HEK293 (cell line): Measurements from ENCODE around the gene HHAT.

Source experiments
- ATF2 ChIP-seq: fragments of 450-650 bp; formaldehyde crosslinking; IDR thresholded peaks from 2 replicates; pipeline ENCODE4 v1.5.1; 2016; ENCODE audit warnings: missing biosample characterization, missing genetic modification characterization, low read depth
- BCL6B ChIP-seq: fragments of 450-650 bp; formaldehyde crosslinking; IDR thresholded peaks from 2 replicates; pipeline ENCODE4 v1.5.1; 2017; ENCODE audit warnings: missing biosample characterization, missing genetic modification characterization
- FEZF1 ChIP-seq: fragments of 450-650 bp; formaldehyde crosslinking; IDR thresholded peaks from 2 replicates; pipeline ENCODE4 v1.5.1; 2016; ENCODE audit warnings: missing biosample characterization, missing genetic modification characterization
- INSM2 ChIP-seq: fragments of 450-650 bp; formaldehyde crosslinking; IDR thresholded peaks from 2 replicates; pipeline ENCODE4 v1.5.1; 2016; ENCODE audit warnings: missing biosample characterization, missing genetic modification characterization
- KLF1 ChIP-seq: fragments of 450-650 bp; formaldehyde crosslinking; IDR thresholded peaks from 2 replicates; pipeline ENCODE4 v1.5.1; 2016; ENCODE audit warnings: missing biosample characterization, missing genetic modification characterization
- MYNN ChIP-seq: fragments of 450-650 bp; formaldehyde crosslinking; IDR thresholded peaks from 2 replicates; pipeline ENCODE4 v1.5.1; 2016; ENCODE audit warnings: missing biosample characterization, missing genetic modification characterization, borderline replicate concordance
- REPIN1 ChIP-seq: fragments of 450-650 bp; formaldehyde crosslinking; IDR thresholded peaks from 2 replicates; pipeline ENCODE4 v1.5.1; 2017; ENCODE audit warnings: missing biosample characterization, missing genetic modification characterization, low read depth
- SETDB1 ChIP-seq: IDR thresholded peaks from one replicate; pipeline ENCODE4 v1.6.1; 2017; ENCODE audit warnings: mild to moderate bottlenecking, low read length, moderate library complexity, mixed read lengths; ENCODE audit not compliant: insufficient read length
- SP7 ChIP-seq: fragments of 450-650 bp; formaldehyde crosslinking; IDR thresholded peaks from 2 replicates; pipeline ENCODE4 v1.5.1; 2016; ENCODE audit warnings: missing biosample characterization, missing genetic modification characterization
- TSHZ1 ChIP-seq: fragments of 450-650 bp; formaldehyde crosslinking; IDR thresholded peaks from 2 replicates; pipeline ENCODE4 v1.5.1; 2016; ENCODE audit warnings: missing biosample characterization, missing genetic modification characterization, borderline replicate concordance
- YY2 ChIP-seq: fragments of 450-650 bp; formaldehyde crosslinking; IDR thresholded peaks from 2 replicates; pipeline ENCODE4 v1.5.1; 2016; ENCODE audit warnings: missing biosample characterization, missing genetic modification characterization
- ZBTB21 ChIP-seq: fragments of 450-650 bp; formaldehyde crosslinking; IDR thresholded peaks from 2 replicates; pipeline ENCODE4 v1.5.1; 2017; ENCODE audit warnings: missing biosample characterization, missing genetic modification characterization
- ZBTB49 ChIP-seq: fragments of 450-650 bp; formaldehyde crosslinking; IDR thresholded peaks from 2 replicates; pipeline ENCODE4 v1.5.1; 2016; ENCODE audit warnings: missing biosample characterization, missing genetic modification characterization, low read depth
- ZFP69B ChIP-seq: fragments of 450-650 bp; formaldehyde crosslinking; IDR thresholded peaks from 2 replicates; pipeline ENCODE4 v1.5.1; 2016; ENCODE audit warnings: missing biosample characterization, missing genetic modification characterization
- ZIC2 ChIP-seq: fragments of 450-650 bp; formaldehyde crosslinking; IDR thresholded peaks from 2 replicates; pipeline ENCODE4 v1.5.1; 2016; ENCODE audit warnings: missing biosample characterization, missing genetic modification characterization
- ZNF133 ChIP-seq: fragments of 450-650 bp; formaldehyde crosslinking; IDR thresholded peaks from 2 replicates; pipeline ENCODE4 v1.5.1; 2016; ENCODE audit warnings: missing biosample characterization, missing genetic modification characterization
- ZNF140 ChIP-seq: fragments of 450-650 bp; formaldehyde crosslinking; IDR thresholded peaks from 2 replicates; pipeline ENCODE4 v1.5.1; 2016; ENCODE audit warnings: missing biosample characterization, missing genetic modification characterization
- ZNF146 ChIP-seq: fragments of 450-650 bp; formaldehyde crosslinking; IDR thresholded peaks from 2 replicates; pipeline ENCODE4 v1.5.1; 2016; ENCODE audit warnings: missing biosample characterization, missing genetic modification characterization
- ZNF350 ChIP-seq: fragments of 450-650 bp; formaldehyde crosslinking; IDR thresholded peaks from 2 replicates; pipeline ENCODE4 v1.5.0; 2017; ENCODE audit warnings: missing biosample characterization, mild to moderate bottlenecking, missing genetic modification characterization
- ZNF354C ChIP-seq: fragments of 450-650 bp; formaldehyde crosslinking; IDR thresholded peaks from 2 replicates; pipeline ENCODE4 v1.5.1; 2016; ENCODE audit warnings: missing biosample characterization, missing genetic modification characterization, low read depth, borderline replicate concordance
- ZNF394 ChIP-seq: fragments of 450-650 bp; formaldehyde crosslinking; IDR thresholded peaks from 2 replicates; pipeline ENCODE4 v1.5.1; 2016; ENCODE audit warnings: missing biosample characterization, missing genetic modification characterization, mild to moderate bottlenecking, moderate library complexity, borderline replicate concordance
- ZNF449 ChIP-seq: fragments of 450-650 bp; formaldehyde crosslinking; IDR thresholded peaks from 2 replicates; pipeline ENCODE4 v1.5.1; 2017; ENCODE audit warnings: missing biosample characterization, mild to moderate bottlenecking, missing genetic modification characterization, moderate library complexity
- ZNF529 ChIP-seq: fragments of 450-650 bp; formaldehyde crosslinking; IDR thresholded peaks from 2 replicates; pipeline ENCODE4 v1.5.1; 2017; ENCODE audit warnings: missing genetic modification characterization, missing biosample characterization; ENCODE audit not compliant: insufficient replicate concordance
- ZNF544 ChIP-seq: fragments of 450-650 bp; formaldehyde crosslinking; IDR thresholded peaks from 2 replicates; pipeline ENCODE4 v1.5.0; 2017; ENCODE audit warnings: missing biosample characterization, missing genetic modification characterization
- ZNF692 ChIP-seq: fragments of 450-650 bp; formaldehyde crosslinking; IDR thresholded peaks from 2 replicates; pipeline ENCODE4 v1.5.1; 2016; ENCODE audit warnings: missing biosample characterization, missing genetic modification characterization
- ZNF747 ChIP-seq: fragments of 450-650 bp; formaldehyde crosslinking; IDR thresholded peaks from 2 replicates; pipeline ENCODE4 v1.5.1; 2016; ENCODE audit warnings: missing biosample characterization, missing genetic modification characterization

The HHAT gene

GRCh38 chr1:210292231-210292871, 36.4 kb upstream of the HHAT start (continued):
- TF ChIP-seq KLF1 (tag by site-specific recombination), result peak; percentile 79
- TF ChIP-seq ZBTB21 (tag by site-specific recombination), result 0 out of 2 replicates have a peak, but pooled peaks have one; percentile 14
- TF ChIP-seq BCL6B (tag by site-specific recombination), result no peak
- no peak for TF ChIP-seq SETDB1
- TF ChIP-seq ZIC2, result peak; percentile 92
- peak; percentile 55; the same call in 1 of the 2 replicates for TF ChIP-seq ZNF394 (tag by site-specific recombination)
- TF ChIP-seq ZBTB49, result no peak
- no peak for TF ChIP-seq REPIN1 (tag by site-specific recombination)
- TF ChIP-seq ZNF354C (tag by site-specific recombination), result no peak
- peak; percentile 74 for TF ChIP-seq SP7 (tag by site-specific recombination)
- peak; percentile 57; the same call in 1 of the 2 replicates for TF ChIP-seq YY2 (tag by site-specific recombination)
- no peak; the same call in 1 of the 2 replicates for TF ChIP-seq FEZF1 (tag by site-specific recombination)
- TF ChIP-seq ZNF140 (tag by site-specific recombination), result no peak
- TF ChIP-seq TSHZ1 (tag by site-specific recombination), result no peak
- TF ChIP-seq MYNN (tag by site-specific recombination), result no peak
- TF ChIP-seq ZNF146 (tag by site-specific recombination), result no peak
- TF ChIP-seq ZNF529, result no peak
- no peak for TF ChIP-seq ZNF544 (tag by site-specific recombination)
- no peak for TF ChIP-seq ZNF133 (tag by site-specific recombination)
- TF ChIP-seq ATF2 (tag by site-specific recombination), result no peak
- 0 out of 2 replicates have a peak, but pooled peaks have one; percentile 24 for TF ChIP-seq INSM2 (tag by site-specific recombination)
- no peak for TF ChIP-seq ZNF747 (tag by site-specific recombination)
- TF ChIP-seq ZNF692, result peak; percentile 81
- no peak for TF ChIP-seq ZNF350 (tag by site-specific recombination)
- TF ChIP-seq ZNF449 (tag by site-specific recombination), result no peak
- peak; percentile 50; the same call in 1 of the 2 replicates for TF ChIP-seq ZFP69B (tag by site-specific recombination)
